Mucosa of stomach (tissue), 1 donor: Measurements from ENCODE around the gene IGSF1.

Experiments used
- H3K27me3 ChIP-seq: one replicate; pipeline ENCODE4 v1.7.0; 2013; ENCODE audit warnings: mild to moderate bottlenecking, low read length; ENCODE audit not compliant: control insufficient read depth, insufficient read depth
- H3K36me3 ChIP-seq: one replicate; pipeline ENCODE4 v1.7.0; 2013; ENCODE audit warnings: low read length; ENCODE audit not compliant: control insufficient read depth, insufficient read depth
- H3K4me1 ChIP-seq: one replicate; pipeline ENCODE4 v1.7.0; 2013; ENCODE audit warnings: mild to moderate bottlenecking, low read length; ENCODE audit not compliant: control insufficient read depth, insufficient read depth
- H3K4me3 ChIP-seq: one replicate; pipeline ENCODE4 v1.7.0; 2013; ENCODE audit warnings: low read length
- H3K9ac ChIP-seq: one replicate; pipeline ENCODE4 v1.7.0; 2013; ENCODE audit warnings: mild to moderate bottlenecking, low read length, moderate library complexity
- H3K9me3 ChIP-seq: one replicate; pipeline ENCODE4 v1.7.0; 2013; ENCODE audit warnings: mild to moderate bottlenecking, low read length, moderate library complexity; ENCODE audit not compliant: control insufficient read depth
- donor health status: Pancreatic carcinoma.

IGSF1 gene

DNA sequence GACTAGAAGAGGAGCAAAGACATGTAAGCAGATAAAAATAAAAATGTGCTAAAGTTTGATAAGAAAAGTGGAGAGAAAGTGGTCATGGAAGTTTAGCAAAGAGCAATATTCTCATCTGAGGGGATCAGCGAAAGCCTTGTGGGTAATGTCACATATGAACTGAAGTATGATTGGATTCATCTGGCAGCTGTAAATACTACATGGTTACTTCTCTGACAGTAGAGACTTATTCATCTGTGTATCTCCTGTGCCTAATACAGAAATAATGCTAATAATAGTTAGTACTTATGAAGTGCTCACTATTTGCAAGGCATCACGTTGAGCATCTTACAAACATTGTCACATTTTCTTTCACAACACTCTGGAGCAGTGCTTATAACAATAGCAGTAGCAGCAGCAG, 8.9 kb upstream of the IGSF1 start:
- no peaks in the 10 kb centered on the region for H3K27me3 ChIP-seq
- H3K9ac ChIP-seq, result no peak overlapping the region
- H3K36me3 ChIP-seq, result no peaks in the 10 kb centered on the region
- no peaks in the 10 kb centered on the region for H3K4me1 ChIP-seq
- no peaks in the 10 kb centered on the region for H3K9me3 ChIP-seq
- H3K4me3 ChIP-seq, result no peak overlapping the region

DNA sequence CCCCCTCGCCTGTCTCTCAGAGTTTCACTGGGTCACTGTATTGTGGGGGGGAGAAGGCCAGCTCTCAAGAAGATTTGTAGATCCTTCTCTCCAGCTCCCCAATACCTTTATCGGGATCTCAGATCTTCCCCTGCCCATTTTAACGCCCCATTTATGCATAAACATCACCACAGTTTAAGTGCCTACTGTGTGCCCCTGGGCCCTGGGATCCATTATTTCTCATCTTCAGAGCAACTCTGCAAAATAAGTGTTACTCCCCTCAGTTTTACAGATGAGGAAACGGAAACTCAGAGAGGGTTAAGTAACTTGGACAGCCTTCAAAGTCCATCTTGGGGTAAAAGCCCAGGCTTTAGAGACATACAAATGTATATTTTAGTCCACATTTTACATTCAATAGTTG, 421 bp upstream of the IGSF1 start:
- H3K9ac ChIP-seq, result no peak overlapping the region
- H3K4me3 ChIP-seq, result no peak overlapping the region
- H3K4me1 ChIP-seq, result no peaks in the 10 kb centered on the region
- no peaks in the 10 kb centered on the region for H3K36me3 ChIP-seq
- no peaks in the 10 kb centered on the region for H3K9me3 ChIP-seq
- H3K27me3 ChIP-seq, result peaks cover 3% of the 10 kb centered on the region

DNA sequence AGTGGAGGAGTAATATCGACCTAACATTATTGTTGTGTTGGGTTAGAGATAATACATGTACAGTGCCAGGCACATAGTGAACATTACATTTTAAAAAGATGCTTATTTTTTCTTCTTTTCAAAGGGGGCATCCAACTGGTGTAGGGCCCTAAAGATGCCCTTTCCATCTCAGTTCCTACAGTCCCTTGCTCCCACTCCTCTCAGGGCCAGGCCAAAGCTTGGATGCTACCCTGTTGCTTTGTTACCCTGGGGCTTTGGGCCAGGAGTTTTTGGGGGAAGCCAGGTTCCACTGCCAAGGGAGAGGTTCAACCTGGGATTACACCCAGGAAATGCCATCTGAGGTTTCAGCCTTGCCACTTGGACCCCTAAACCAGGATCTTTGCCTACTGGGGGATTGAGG, 918 bp downstream of the IGSF1 start:
- no peaks in the 10 kb centered on the region for H3K4me1 ChIP-seq
- peaks cover 3% of the 10 kb centered on the region for H3K27me3 ChIP-seq
- H3K36me3 ChIP-seq, result no peaks in the 10 kb centered on the region
- no peak overlapping the region for H3K9ac ChIP-seq
- H3K9me3 ChIP-seq, result no peaks in the 10 kb centered on the region
- H3K4me3 ChIP-seq, result no peak overlapping the region

DNA sequence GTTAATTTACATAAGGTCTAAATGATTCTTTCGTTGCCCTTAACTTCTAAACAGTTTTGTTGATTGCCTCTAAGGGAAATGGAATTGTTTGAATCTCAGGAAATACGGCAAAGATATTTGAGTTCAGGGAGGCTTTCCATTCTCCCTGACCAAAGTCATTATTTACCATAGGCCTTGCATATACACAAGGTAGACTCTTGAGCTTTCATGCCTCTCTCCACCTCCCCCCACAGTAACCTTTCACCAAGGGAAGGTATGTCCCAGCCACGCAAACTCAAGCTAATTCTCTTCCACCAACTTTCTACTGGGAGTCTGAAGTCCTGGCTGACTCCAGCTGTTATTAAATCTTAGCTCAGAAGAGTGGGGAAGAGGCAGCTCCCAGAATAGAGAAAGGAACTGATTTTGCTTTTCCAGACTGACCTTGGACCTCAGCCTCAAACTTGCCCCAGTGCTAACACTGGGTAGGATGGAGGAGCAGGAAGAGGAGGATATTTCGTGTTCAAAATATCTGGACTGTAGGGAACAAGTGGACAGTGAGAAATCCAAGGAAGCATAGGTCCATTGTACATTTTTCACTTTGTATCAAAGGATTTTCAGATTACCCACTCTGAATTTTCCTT, 1.4 kb downstream of the IGSF1 start:
- peaks cover 3% of the 10 kb centered on the region for H3K27me3 ChIP-seq
- no peaks in the 10 kb centered on the region for H3K36me3 ChIP-seq
- H3K9me3 ChIP-seq, result no peaks in the 10 kb centered on the region
- no peaks in the 10 kb centered on the region for H3K4me1 ChIP-seq
- H3K9ac ChIP-seq, result no peak overlapping the region
- no peak overlapping the region for H3K4me3 ChIP-seq

DNA sequence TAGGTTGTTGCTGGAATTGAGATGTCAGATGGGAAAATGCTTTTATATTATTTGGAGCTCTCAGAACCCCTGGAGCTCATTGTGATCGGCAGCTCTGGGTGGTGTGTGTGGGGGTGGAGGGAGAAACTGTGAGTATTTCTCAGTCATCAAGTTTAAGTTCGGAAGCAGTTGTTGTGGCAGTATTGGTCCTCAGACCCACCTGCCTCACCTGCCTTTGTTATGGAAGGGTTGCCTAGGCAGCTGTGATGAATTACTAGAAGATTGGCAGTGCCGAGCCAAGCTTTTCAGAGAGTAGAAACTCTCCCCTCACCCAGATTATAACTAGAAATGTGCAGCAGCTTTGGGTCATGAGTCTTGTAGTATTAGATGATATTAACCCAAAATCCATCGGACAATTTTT, 9.5 kb downstream of the IGSF1 start:
- Histone ChIP-seq H3K9ac (no peak overlapping the region), H3K27me3 (no peaks in the 10 kb centered on the region), H3K9me3 (no peaks in the 10 kb centered on the region), H3K4me1 (no peaks in the 10 kb centered on the region), H3K36me3 (no peaks in the 10 kb centered on the region), H3K4me3 (no peak overlapping the region)

DNA sequence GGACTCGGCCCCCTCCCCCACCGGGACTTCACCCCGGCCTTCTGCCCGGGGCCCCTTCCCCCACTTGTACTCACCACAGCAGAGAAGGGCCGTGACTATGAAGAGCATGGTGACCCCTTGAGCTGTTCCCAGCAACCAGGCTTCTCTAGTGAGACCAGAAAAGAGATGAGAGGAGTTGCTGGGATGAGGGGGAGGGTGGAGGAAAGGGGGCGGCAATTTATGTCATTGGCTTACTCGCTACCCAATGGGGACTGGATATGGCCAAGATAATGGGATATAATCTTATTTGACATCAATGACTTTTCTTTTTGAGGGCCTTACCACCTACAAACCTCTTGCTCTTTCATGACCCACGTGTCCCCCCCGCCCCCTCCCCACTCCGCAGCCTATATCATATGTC, 9.9 kb downstream of the IGSF1 start:
- Histone ChIP-seq H3K9me3 (no peaks in the 10 kb centered on the region), H3K27me3 (no peaks in the 10 kb centered on the region), H3K4me3 (no peak overlapping the region), H3K36me3 (no peaks in the 10 kb centered on the region), H3K4me1 (no peaks in the 10 kb centered on the region), H3K9ac (no peak overlapping the region)

DNA sequence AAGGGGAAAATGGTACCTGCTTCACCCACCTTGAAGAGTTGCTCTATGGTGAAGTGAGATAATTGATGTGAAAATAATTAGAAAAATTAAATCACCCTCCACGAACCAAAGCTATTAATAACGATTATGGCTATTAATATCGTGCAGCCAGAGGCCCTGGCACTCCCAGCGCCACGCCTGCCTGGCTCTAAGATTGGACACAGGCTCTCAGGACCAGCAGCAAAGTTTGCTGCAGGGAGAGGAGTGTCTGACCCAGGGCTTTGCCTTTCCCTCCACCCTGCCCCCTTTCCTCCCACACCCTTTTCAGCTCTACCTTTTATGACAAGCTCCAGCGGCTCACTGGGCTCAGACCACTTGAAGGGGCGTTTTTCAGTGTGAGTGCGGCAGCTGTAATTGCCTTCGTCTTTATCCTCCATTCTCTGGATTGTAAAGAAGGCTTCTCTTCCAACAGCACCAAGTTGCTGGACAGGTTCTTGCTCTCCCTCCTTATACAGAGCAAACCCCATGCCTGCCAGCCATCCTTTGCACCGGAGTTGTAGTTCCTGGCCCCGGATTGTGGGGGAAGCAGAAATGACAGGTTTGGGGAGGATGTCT, 11.5 kb downstream of the IGSF1 start:
- H3K4me3 ChIP-seq, result no peak overlapping the region
- no peaks in the 10 kb centered on the region for H3K27me3 ChIP-seq
- H3K4me1 ChIP-seq, result no peaks in the 10 kb centered on the region
- H3K36me3 ChIP-seq, result no peaks in the 10 kb centered on the region
- no peak overlapping the region for H3K9ac ChIP-seq
- no peaks in the 10 kb centered on the region for H3K9me3 ChIP-seq

DNA sequence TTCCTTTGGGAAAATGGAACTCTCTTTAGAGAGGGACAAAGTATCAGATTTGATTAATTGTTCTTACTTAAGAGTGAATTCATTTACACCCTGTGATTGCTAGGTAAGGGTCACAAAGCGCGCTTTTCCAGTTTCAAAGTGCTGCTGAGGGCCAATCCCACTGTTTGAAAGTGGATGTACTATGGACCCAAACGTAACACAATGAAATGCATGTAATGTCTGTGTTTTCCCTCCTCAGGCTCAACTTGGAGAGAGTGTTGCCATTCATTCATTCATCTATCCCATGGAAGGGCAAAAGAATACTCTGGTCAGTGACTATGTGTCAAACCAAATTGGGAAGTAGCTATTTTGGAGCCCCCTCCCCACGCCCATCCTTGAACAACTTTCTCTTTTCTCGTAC, 16.1 kb downstream of the IGSF1 start:
- Histone ChIP-seq H3K36me3 (no peaks in the 10 kb centered on the region), H3K9me3 (no peaks in the 10 kb centered on the region), H3K9ac (no peak overlapping the region), H3K4me3 (no peak overlapping the region), H3K27me3 (no peaks in the 10 kb centered on the region), H3K4me1 (no peaks in the 10 kb centered on the region)

DNA sequence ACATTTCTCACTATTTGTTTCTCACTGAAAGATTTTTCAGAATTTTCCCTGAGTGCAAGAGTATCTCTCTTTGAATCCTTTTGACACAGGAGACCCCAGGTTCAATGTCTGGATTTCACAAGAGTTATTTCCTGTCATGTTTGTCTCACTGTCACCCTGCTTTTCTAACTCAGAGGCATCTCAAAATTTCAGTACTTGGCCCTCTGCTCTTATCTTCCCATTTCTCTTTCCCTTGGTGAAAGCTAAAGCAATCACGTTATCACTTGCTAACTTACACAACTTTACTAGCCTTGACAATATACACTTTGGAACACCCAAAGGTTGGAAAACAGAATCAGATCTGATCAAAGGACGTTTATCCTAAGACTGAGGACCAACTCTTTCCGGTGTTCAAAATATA, 17.3 kb downstream of the IGSF1 start:
- Histone ChIP-seq H3K4me1 (no peaks in the 10 kb centered on the region), H3K9ac (no peak overlapping the region), H3K27me3 (no peaks in the 10 kb centered on the region), H3K36me3 (no peaks in the 10 kb centered on the region), H3K9me3 (no peaks in the 10 kb centered on the region), H3K4me3 (no peak overlapping the region)

DNA sequence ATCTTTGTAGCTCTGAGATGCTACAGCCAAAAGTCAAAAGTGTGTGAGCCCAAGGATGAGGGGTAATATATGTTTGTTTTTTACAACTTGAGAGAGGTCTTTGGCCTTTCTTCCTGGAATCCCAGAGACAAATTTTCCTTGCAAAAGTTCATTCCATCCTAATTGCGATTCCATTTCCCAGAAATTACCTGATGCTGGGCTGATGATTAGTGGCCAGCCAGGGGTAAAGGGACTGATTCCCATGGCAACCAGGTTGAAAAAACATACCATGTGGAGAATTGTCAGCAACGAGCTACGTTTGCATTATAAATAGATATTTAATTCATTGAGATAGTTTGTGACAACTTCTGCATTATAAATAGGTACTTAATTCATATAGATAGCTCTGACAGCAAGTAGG, 17.8 kb downstream of the IGSF1 start:
- Histone ChIP-seq H3K9me3 (no peaks in the 10 kb centered on the region), H3K36me3 (no peaks in the 10 kb centered on the region), H3K9ac (no peak overlapping the region), H3K27me3 (no peaks in the 10 kb centered on the region), H3K4me3 (no peak overlapping the region), H3K4me1 (no peaks in the 10 kb centered on the region)

DNA sequence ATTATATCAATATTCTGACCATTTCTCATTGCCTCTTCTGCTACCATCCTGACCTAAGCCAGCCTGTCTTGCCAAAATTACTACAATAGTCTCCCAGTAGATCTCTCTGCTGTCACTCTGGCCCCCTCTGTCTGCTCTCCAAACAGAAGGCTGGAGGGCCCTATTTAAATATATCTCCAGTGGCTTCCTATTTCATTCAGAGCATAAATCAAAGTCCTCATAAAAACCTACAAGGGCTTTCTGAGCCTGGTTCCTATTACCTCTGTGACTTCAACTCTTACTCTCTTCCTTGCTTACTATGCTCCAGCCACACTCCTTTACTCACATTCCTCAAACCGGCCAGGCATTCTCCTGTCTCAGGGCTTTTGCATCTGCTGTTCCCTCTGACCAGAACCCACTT, 19.0 kb downstream of the IGSF1 start:
- Histone ChIP-seq H3K4me1 (no peaks in the 10 kb centered on the region), H3K27me3 (no peaks in the 10 kb centered on the region), H3K4me3 (no peak overlapping the region), H3K9me3 (no peaks in the 10 kb centered on the region), H3K36me3 (no peaks in the 10 kb centered on the region), H3K9ac (no peak overlapping the region)

DNA sequence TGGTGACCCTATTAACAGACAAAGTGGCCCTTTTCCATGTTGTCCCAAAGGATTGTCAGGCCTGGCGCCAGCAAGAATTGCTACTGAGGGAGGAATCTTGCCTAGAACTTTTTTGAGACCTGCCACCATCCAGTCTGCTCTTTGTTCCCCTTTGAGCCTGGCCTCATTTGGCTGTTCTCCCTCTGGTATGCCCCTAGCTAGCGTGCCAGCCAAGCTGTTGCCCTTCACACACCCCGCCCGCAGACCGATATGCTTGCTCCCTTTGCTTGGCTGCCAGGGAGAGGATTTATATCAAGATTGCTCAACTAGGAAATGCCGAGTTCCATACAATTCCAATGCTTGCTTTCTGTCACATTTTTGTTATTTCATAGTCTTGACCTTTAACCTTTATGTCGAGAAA, 24.4 kb downstream of the IGSF1 start:
- H3K27me3 ChIP-seq, result no peaks in the 10 kb centered on the region
- H3K9ac ChIP-seq, result no peak overlapping the region
- H3K36me3 ChIP-seq, result no peaks in the 10 kb centered on the region
- H3K4me3 ChIP-seq, result no peak overlapping the region
- H3K4me1 ChIP-seq, result no peaks in the 10 kb centered on the region
- H3K9me3 ChIP-seq, result no peaks in the 10 kb centered on the region

DNA sequence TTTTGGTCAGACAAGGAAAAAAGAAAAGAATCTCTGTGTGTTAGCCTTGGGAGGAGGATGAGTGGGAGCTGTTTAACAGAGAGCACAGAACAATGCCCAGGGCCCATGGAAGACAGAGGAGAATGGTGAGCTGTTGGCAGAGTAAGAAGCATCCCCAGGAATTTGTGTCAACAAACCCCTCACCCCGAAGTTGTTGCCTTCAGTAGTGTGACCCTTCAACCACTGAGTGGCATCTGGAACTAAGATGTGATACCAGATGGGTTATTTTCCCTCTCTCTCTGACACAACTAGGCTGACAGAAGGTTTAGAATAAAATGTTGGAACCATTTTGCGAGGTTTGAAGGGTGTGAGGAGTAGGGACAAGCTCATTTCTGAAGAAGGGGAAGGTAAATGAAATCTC, 25.1 kb downstream of the IGSF1 start:
- no peak overlapping the region for H3K4me3 ChIP-seq
- H3K36me3 ChIP-seq, result no peaks in the 10 kb centered on the region
- H3K27me3 ChIP-seq, result no peaks in the 10 kb centered on the region
- H3K9ac ChIP-seq, result no peak overlapping the region
- H3K9me3 ChIP-seq, result no peaks in the 10 kb centered on the region
- H3K4me1 ChIP-seq, result no peaks in the 10 kb centered on the region
